HG02943 (cell line): ENCODE results near the gene MTERF1.
"Not testable (repeated sequence)": the region's sequence is repeated elsewhere in the genome, so short reads cannot be mapped to it uniquely, and the experiment has no call there.

Experiments used
- ATAC-seq: cut with Tn5 transposase; IDR thresholded peaks from one replicate; pipeline ENCODE4 v1.9.1; 2021; ENCODE audit warnings: mild to moderate bottlenecking, low read depth, moderate library complexity; ENCODE audit not compliant: unreplicated experiment

MTERF1 gene

GRCh38 chr7:91887336-91888213 is 7.1 kb upstream of the MTERF1 start:
- not testable (repeated sequence) for ATAC-seq

DNA sequence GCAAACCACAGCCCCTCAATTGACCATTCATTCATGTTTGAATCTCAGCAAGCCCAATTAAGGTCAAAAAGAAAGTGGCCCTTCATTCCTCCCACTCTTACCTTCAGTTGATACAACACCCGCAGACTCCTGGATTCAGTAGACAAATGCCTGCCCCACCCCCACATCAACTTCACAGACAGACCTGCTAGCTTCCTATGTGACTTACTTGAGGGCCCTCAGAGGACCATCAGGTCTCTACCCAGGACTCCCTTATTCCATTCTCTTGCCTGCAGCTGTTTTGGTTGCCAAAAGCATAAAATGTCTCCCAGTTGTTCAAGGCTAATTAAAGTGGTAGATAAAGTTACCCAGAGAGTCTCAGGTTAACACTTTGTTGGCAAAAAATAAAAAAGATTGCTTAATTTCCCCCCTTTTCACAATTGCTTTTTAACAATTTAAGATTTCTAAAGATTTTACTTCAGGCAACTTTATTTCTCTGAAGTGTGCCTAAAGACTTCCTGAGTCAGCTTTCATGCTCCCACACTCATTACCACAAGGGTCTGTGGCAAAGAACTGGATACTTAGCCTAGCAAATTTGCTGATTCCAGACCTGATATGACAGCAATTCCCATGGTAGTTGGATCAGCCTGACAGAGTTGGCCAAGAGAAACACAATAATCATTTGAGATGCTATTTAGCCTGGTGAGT is 3.3 kb upstream of the MTERF1 start:
- ATAC-seq = no peak

DNA sequence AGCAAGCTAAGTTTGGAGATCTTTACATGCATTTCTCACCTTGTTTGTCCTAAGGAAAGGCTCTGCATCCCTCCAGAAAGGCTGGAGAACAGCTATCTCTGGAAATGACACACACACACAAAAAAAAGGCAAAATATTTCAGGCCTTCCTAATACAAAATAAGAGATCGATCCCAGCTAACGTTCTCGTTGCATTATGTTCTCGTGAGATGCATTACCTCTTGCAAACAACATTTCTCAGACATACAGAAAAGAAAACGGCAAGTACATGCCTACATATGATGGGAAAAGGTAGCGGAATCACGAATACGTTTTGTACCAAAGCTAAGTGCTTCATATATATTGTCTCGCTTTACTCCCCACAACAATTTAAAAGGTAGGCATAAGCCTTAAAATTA is 488 bp downstream of the MTERF1 start:
- ATAC-seq = no peak

GRCh38 chr7:91876391-91877133 is 3.9 kb downstream of the MTERF1 start:
- no peak for ATAC-seq

DNA sequence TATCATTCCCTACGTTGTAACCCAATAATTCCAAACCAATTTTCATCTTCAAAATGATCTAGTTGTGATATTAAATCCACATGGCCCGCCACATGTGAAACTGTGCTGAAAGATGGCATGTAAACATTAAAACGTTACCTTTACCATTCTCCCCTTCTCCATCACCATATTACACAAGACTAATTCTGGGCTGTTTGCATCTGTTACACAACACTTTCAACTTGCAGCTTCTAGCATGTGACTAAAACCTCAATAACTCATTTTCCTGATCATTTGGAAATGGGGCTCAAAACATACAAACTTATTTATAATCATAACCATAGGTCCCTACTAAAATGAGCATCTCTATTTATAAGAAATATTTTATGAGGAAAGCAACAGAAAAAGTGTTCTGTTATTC is 4.7 kb downstream of the MTERF1 start:
- no peak for ATAC-seq

DNA sequence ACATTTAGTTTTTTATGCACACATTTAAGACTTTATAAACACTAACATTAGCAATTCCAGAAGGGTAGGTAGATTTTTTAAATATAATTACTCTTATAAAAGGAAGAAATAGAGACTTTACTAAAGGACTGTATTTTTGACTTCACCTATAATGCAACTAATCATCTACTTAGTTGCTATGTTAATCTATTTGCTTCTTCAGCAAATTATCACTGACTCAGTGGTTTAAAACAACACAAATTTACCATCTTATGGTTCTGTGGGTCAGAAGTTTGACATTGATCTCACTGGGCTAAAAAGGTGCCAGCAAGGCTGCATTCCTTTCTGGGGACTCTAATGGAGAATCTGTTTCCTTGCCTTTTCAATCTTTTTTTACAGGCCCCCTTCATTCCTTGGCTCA is 7.6 kb downstream of the MTERF1 start:
- ATAC-seq = no peak

DNA sequence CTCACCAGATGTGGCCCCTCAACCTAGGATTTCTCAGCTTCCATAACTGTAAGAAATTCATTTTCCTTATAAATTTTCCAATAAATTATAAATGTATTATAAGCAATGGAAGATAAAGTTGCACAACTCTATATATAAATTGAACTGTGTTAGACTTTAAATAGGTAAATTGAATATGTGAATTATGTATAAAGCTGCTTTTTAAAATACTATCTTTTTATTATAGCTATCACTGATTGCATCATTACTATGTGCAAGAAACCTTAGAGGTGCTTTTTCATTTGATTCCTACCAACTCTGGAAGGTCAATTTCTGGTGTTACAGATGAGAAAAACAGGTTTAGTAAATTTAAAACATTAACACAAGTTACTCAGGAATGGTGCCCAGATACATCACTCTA is 8.4 kb downstream of the MTERF1 start:
- ATAC-seq = no peak

DNA sequence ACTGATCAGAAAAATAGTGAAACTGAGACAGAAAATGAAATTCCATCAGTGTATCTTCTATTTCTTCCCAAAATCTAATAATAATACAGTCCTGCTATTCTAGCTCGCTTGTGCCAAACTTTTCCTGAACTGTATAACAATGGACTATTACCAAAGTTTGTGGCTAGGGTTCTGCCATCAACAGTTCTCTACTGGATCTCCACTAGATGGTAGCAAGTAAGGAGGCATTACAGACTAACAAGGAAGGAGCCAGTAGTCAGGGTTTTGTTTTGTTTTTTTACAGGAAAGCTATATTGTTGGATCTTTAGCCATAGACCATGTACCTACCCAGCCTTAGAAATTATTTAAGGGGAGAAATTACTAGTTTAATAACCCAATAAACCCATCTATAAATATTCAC is 10.8 kb downstream of the MTERF1 start:
- ATAC-seq = no peak

DNA sequence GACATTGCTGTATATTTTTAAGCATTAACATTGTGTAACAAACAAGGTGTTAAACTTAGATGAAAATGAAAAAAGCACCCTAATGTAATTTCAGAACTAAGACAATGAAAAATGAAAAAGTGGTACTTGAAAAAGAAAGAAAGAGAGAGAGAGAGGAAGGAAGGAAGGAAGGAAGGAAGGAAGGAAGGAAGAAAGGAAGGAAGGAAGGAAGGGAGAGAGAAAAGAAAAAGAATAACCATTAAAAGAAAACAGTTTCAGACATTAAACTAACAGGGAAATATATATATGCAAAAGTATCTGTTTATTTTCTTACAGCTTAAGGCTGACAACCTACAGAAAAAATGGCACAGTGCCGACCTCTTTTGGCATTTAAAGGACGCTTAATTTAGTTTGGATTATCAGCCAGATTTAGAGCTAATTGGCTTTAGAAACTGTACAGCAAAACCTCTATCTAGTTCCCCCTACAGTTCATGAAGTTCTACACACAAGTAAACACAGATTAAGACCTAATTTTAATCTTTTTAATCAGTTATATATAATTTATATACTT is 13.8 kb downstream of the MTERF1 start:
- no peak for ATAC-seq

DNA sequence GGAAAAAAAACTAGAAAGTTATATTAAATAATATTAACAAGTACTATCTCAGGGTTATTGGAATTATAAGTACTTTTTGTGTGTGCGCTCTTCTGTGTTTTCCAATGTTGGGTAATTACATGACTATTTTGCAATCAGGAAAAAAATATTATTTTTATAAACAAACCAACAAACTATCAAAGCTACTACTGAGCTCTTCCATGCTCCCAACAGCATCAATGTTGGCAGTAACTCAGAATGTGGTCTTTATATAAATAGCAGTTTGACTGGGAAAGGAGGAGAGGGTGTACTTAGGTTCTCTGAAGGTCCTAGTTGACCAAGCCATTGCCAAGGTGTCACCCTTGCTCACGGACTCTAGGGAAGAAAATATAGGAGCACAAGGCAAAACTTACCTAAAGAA is 15.0 kb downstream of the MTERF1 start:
- ATAC-seq = no peak

DNA sequence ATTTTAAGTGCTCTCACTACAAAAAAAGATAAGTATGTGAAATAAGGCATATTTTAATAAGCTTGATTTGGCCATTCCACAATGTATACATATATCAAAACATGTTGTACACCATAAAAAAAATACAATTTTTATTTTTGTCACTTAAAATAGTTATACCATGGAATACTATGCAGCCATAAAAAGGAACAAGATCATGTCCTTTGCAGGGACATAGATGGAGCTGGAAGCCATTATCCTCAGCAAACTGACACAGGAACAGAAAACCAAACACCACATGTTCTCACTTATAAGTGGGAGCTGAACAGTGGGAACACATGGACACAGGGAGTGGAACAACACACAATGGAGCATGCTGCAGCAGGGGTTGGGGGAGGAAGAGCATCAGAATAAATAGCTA is 15.9 kb downstream of the MTERF1 start:
- ATAC-seq = not testable (repeated sequence)

- ATAC-seq = no peak
Observed at GRCh38 chr7:91864070-91864469, 16.4 kb downstream of the MTERF1 start.

DNA sequence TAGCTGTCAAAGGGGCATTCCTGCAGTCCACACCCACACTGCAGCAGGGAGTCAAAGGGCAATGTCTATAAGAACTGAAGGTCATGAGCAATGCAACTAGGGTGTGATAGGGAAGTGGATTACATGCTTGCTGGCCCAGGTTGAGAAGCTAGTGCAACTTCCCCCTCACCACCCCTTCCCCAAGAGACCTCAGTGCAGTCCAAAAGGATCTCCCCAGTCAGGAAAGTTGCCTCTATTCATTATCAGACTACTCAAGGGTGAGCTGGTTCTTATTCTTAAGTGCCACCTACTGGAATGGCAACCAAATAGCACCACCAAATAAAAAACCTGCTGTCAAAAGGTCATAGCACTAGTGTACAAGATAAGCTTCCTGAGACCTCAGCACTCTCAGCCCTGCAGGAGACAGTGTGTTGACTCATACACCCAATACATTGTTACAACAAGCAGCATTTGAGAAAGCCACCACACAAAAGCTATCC is 28.2 kb downstream of the MTERF1 start:
- ATAC-seq = no peak

GRCh38 chr7:91850455-91850854 is 30.0 kb downstream of the MTERF1 start:
- no peak for ATAC-seq

DNA sequence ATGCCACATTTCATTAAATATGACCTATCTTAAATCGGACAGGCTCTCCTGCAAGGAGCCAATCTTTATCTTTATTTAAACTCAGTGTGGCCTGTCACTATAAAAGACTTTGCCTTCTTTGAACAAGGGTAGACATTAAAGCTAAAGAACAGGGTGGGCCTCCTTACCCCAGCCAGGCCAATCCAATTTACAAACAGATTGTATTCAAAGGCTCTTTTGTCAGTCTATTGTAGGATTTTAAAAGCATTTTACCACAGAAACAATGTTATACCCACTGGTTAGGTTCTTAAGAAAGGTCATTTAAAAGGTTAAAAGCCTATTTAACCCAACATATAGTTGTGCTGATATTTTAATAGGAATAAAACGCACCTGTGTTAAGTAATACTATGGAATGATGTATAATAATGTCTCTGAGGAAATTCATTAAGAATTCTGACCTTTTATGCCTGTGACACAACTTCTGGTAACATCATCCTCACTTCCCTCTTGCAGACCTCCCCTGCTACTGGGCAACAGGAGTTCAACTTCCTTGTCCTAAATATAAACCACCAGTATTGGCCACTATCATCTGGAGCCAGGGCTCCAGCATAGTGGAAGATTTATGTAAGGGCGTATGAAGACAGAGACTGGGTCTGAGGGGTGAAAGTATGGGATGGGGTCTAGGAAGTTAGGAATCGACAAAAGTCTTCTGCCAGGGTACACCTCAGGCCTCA is 32.5 kb downstream of the MTERF1 start:
- ATAC-seq = no peak

DNA sequence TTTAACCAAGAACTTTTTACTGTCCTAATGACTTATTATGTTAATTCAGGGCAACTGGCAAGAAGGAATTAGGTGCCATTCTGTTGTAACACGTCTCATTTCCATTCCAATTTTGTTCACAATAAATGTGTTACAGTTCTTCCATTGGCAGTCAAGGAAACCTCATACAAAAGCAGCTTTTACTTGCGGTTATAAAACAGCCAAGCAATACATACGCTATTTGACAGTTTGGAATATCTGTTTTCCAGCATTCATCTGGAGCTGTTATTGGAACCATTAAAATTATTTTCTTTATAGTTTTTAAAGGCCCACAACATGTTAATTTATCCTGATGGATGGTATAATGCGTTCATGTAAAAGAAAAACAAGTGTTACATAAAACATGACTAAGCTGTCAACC is 33.3 kb downstream of the MTERF1 start:
- no peak for ATAC-seq

GRCh38 chr7:91846436-91846835 is 34.1 kb downstream of the MTERF1 start:
- ATAC-seq = no peak

DNA sequence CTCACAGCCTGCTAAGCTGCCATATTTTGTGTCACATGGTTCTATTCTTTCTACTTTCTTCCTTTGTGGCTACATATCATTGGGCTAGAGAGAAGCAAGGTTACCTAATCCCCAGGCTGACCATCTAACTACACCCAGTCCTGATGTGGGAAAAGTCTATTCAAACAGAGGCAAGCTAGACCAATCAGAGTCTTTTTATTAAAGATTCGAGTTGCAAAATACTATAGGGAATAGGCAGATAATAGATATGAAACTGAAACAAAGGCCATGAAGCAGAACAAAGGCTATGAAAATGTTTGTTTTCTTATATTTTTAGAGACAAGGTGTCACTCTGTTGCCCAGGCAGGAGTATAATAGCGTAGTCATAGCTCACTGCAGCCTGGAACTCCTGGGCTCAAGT is 36.7 kb downstream of the MTERF1 start:
- peak; percentile 87 for ATAC-seq

GRCh38 chr7:91838439-91838838 is 42.1 kb downstream of the MTERF1 start:
- ATAC-seq = no peak

DNA sequence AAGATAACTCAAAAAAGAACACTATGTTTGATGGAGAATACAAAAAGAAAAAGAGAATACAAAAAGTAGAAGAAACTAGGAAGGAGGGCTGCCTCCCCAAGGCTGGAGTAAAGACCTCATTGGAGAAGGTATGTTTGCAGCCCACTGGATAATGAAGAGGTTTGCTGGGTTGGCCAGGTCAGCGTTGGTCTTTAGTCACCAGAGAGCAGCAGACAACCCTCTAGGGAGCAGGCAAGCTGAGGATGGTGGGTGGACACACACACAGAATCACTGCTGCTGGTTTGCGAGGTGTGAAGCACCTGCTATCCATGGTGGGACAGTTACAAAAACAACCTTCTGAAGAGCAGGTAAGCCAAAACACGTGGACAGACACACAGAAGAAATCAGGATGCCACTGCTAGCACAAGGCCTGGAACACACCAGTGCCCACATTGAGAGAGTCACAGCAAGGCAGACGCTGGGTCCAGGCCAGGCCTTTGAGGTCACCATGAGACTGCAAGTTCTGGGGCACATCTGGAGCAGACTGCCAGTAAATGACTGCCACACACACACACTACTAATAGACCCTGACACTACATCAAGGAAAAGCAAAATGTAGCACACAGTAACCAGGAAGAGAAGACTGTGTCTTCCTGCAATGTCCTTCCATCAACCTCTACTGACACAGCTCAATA is 43.0 kb downstream of the MTERF1 start:
- ATAC-seq = no peak
